HG02938 (cell line): ENCODE results near the gene PPP1R1C.
"Not testable (repeated sequence)": the region's sequence is repeated elsewhere in the genome, so short reads cannot be mapped to it uniquely, and the experiment has no call there.

ENCODE experiments used
- ATAC-seq: cut with Tn5 transposase; IDR thresholded peaks from one replicate; pipeline ENCODE4 v1.9.1; 2021; ENCODE audit warnings: mild to moderate bottlenecking, moderate library complexity; ENCODE audit not compliant: unreplicated experiment

The PPP1R1C gene

GRCh38 chr2:181985632-181986205 is at the start of gene PPP1R1C:
TSS of gene PPP1R1C (plus strand) at chr2:181985853. CDS start at chr2:181986111, 258 bp downstream.
- no peak for ATAC-seq

- no peak for ATAC-seq
These were observed 48.2 kb upstream of the PPP1R1C start for GRCh38 chr2:181937473-181937872.

- no peak for ATAC-seq
These were observed 42.1 kb upstream of the PPP1R1C start for GRCh38 chr2:181943411-181944124.

GRCh38 chr2:181944164-181944913 is 41.3 kb upstream of the PPP1R1C start:
- ATAC-seq, result no peak

- ATAC-seq, result no peak
These were observed 40.8 kb upstream of the PPP1R1C start for GRCh38 chr2:181944914-181945291.

- no peak for ATAC-seq
These were observed 39.1 kb upstream of the PPP1R1C start for GRCh38 chr2:181946444-181947127.

GRCh38 chr2:181947273-181947672 is 38.4 kb upstream of the PPP1R1C start:
- ATAC-seq, result no peak

GRCh38 chr2:181948227-181948626 is 37.4 kb upstream of the PPP1R1C start:
- ATAC-seq, result no peak

GRCh38 chr2:181949047-181949446 is 36.6 kb upstream of the PPP1R1C start:
- no peak for ATAC-seq

GRCh38 chr2:181952404-181953226 is 33.0 kb upstream of the PPP1R1C start:
- ATAC-seq, result no peak

GRCh38 chr2:181953881-181954537 is 31.6 kb upstream of the PPP1R1C start:
- peak; percentile 68 for ATAC-seq

- ATAC-seq, result no peak
These were observed 31.1 kb upstream of the PPP1R1C start for GRCh38 chr2:181954538-181954883.

- ATAC-seq, result no peak
These were observed 30.6 kb upstream of the PPP1R1C start for GRCh38 chr2:181955010-181955409.

- not testable (repeated sequence) for ATAC-seq
These were observed 29.8 kb upstream of the PPP1R1C start for GRCh38 chr2:181955866-181956265.

GRCh38 chr2:181957668-181958067 is 28.0 kb upstream of the PPP1R1C start:
- no peak for ATAC-seq

GRCh38 chr2:181958726-181959125 is 26.9 kb upstream of the PPP1R1C start:
- no peak for ATAC-seq

GRCh38 chr2:181959508-181959907 is 26.1 kb upstream of the PPP1R1C start:
- ATAC-seq, result no peak

GRCh38 chr2:181961167-181961566 is 24.5 kb upstream of the PPP1R1C start:
- ATAC-seq, result not testable (repeated sequence)

- no peak for ATAC-seq
These were observed 23.5 kb upstream of the PPP1R1C start for GRCh38 chr2:181962142-181962541.

GRCh38 chr2:181970160-181970794 is 15.4 kb upstream of the PPP1R1C start:
- no peak for ATAC-seq
